HG03159 (cell line): Measurements from ENCODE around the gene TMEM18.

Source experiments
- ATAC-seq: cut with Tn5 transposase; IDR thresholded peaks from one replicate; pipeline ENCODE4 v1.9.1; 2021; ENCODE audit warnings: mild to moderate bottlenecking, moderate library complexity; ENCODE audit not compliant: unreplicated experiment

Gene TMEM18

GRCh38 chr2:653645-654425 is 23.4 kb downstream of the TMEM18 start:
- no peak for ATAC-seq

GRCh38 chr2:652881-653480 is 24.2 kb downstream of the TMEM18 start:
- no peak for ATAC-seq

GRCh38 chr2:651951-652373 is 25.2 kb downstream of the TMEM18 start:
- no peak for ATAC-seq

- no peak for ATAC-seq
Observed at GRCh38 chr2:650343-651310, 26.6 kb downstream of the TMEM18 start.

GRCh38 chr2:649426-650342 is 27.5 kb downstream of the TMEM18 start:
- no peak for ATAC-seq

- no peak for ATAC-seq
Observed at GRCh38 chr2:648476-649424, 28.5 kb downstream of the TMEM18 start.

- no peak for ATAC-seq
Observed at GRCh38 chr2:647691-648231, 29.4 kb downstream of the TMEM18 start.

- no peak for ATAC-seq
Observed at GRCh38 chr2:647003-647560, 30.1 kb downstream of the TMEM18 start.

- ATAC-seq, result no peak
Observed at GRCh38 chr2:644871-645270, 32.3 kb downstream of the TMEM18 start.

GRCh38 chr2:643761-644160 is 33.4 kb downstream of the TMEM18 start:
- no peak for ATAC-seq

- no peak for ATAC-seq
Observed at GRCh38 chr2:643334-643733, 33.9 kb downstream of the TMEM18 start.

- no peak for ATAC-seq
Observed at GRCh38 chr2:641872-642815, 35.1 kb downstream of the TMEM18 start.

GRCh38 chr2:641164-641871 is 35.9 kb downstream of the TMEM18 start:
- ATAC-seq, result no peak

- ATAC-seq, result no peak
Observed at GRCh38 chr2:639703-640102, 37.5 kb downstream of the TMEM18 start.

GRCh38 chr2:637804-638203 is 39.4 kb downstream of the TMEM18 start:
- ATAC-seq, result no peak

- ATAC-seq, result no peak
Observed at GRCh38 chr2:637406-637776, 39.8 kb downstream of the TMEM18 start.
